Endothelial cell of umbilical vein (primary cell): Measurements from ENCODE around the gene OTUB1. TPM values are rescaled to one million over a fixed set of nuclear protein-coding genes. Genes with fewer than 3 reads are reported as not detected.

ENCODE experiments used
- BruUV-seq: library from RNA; stranded (reverse); fragments of 400-500 nt; replicated peaks from 2 replicates; lab custom pipeline; 2021; lab: Mats Ljungman, UMichigan
- CTCF ChIA-PET: fragments of 300-600, 350-600 bp; sonication (Branson Sonifier 250); formaldehyde crosslinking; loops from one replicate; lab custom pipeline; 2021; ENCODE audit warnings: antibody characterized with exemption, inconsistent platforms; lab: Charles Lee
- POLR2A ChIA-PET: fragments of 300-600, 350-600 bp; sonication (Branson Sonifier 250); formaldehyde crosslinking; loops from one replicate; lab custom pipeline; 2021; ENCODE audit warnings: antibody characterized with exemption, inconsistent platforms; lab: Charles Lee
- DNase-seq: peaks from one replicate; pipeline ENCODE4 v3.0.0-alpha.2; 2011; ENCODE audit warnings: low read depth, low spot score
- FAIRE-seq: peaks from 2 replicates; lab custom pipeline; 2011; peaks lifted over from hg19 to GRCh38; lab: Jason Lieb, UNC
- H2AFZ ChIP-seq: 2 replicates; pipeline ENCODE4 v1.6.0; 2012; ENCODE audit warnings: low read depth, low read length, control low read depth, inconsistent platforms
- H3K27ac ChIP-seq: 2 replicates; pipeline ENCODE4 v1.5.1; 2011; ENCODE audit warnings: low read depth, mild to moderate bottlenecking, control low read depth, low read length, moderate library complexity; ENCODE audit not compliant: insufficient read depth
- H3K27me3 ChIP-seq, 2 experiments: 2 replicates each; pipeline versions ENCODE4 v1.6.0 to v1.6.1; 2011; ENCODE audit warnings: low read length in 2 of 2, mixed read lengths in 1 of 2; ENCODE audit not compliant: control insufficient read depth in 2 of 2, insufficient read depth in 2 of 2
- H3K36me3 ChIP-seq, 2 experiments: 2 replicates in 1 of 2; 3 replicates in 1 of 2; pipeline ENCODE4 v1.5.1; 2011; ENCODE audit warnings: low read length in 2 of 2, mild to moderate bottlenecking in 1 of 2, moderate library complexity in 1 of 2; ENCODE audit not compliant: control insufficient read depth in 2 of 2, insufficient read depth in 2 of 2; ENCODE audit errors: extremely low read depth in 1 of 2
- H3K4me1 ChIP-seq: 3 replicates; pipeline ENCODE4 v1.5.1; 2011; ENCODE audit warnings: mild to moderate bottlenecking, low read length; ENCODE audit not compliant: control insufficient read depth, insufficient read depth; ENCODE audit errors: extremely low read depth
- H3K4me2 ChIP-seq: 2 replicates; pipeline ENCODE4 v1.6.1; 2011; ENCODE audit warnings: low read length, control low read depth, mixed read lengths; ENCODE audit not compliant: insufficient read depth
- H3K4me3 ChIP-seq, 3 experiments: fragments of 200-600 bp in 1 of 3; sonication (generic), shearing (Covaris generic) in 1 of 3; replicated peaks in 1 of 3; 2 replicates each; pipeline ENCODE4 v1.5.1; 2011 to 2016; ENCODE audit warnings: control low read depth in 3 of 3, low read length in 3 of 3, mild to moderate bottlenecking in 2 of 3, inconsistent platforms in 1 of 3, low read depth in 1 of 3, moderate library complexity in 1 of 3; ENCODE audit not compliant: insufficient read depth in 1 of 3
- H3K79me2 ChIP-seq: 2 replicates; pipeline ENCODE4 v1.6.0; 2012; ENCODE audit warnings: low read length, inconsistent platforms; ENCODE audit not compliant: control insufficient read depth, insufficient read depth
- H3K9ac ChIP-seq: replicated peaks from 2 replicates; pipeline ENCODE3; 2011; ENCODE audit warnings: low read length, control low read depth; ENCODE audit not compliant: insufficient read depth; ENCODE audit errors: extremely low read depth
- H3K9me1 ChIP-seq: replicated peaks from 3 replicates; pipeline ENCODE4 v1.6.0; 2011; ENCODE audit warnings: mild to moderate bottlenecking, low read length; ENCODE audit not compliant: control insufficient read depth, insufficient read depth; ENCODE audit errors: extremely low read depth
- H3K9me3 ChIP-seq: replicated peaks from 2 replicates; pipeline ENCODE4 v1.5.1; 2012; ENCODE audit warnings: low read length, inconsistent platforms; ENCODE audit not compliant: control insufficient read depth, insufficient read depth
- H4K20me1 ChIP-seq: replicated peaks from 2 replicates; pipeline ENCODE3; 2011; ENCODE audit warnings: mild to moderate bottlenecking, low read length; ENCODE audit not compliant: control insufficient read depth, insufficient read depth; ENCODE audit errors: extremely low read depth
- CTCF ChIP-seq, 2 donors: IDR thresholded peaks; 1 replicate in 1 of 2; 2 replicates in 1 of 2; pipeline ENCODE4 v1.5.1; 2011; ENCODE audit warnings: low read length in 2 of 2, mild to moderate bottlenecking in 2 of 2, moderate library complexity in 2 of 2, control low read depth in 1 of 2, inconsistent platforms in 1 of 2, low read depth in 1 of 2; ENCODE audit not compliant: insufficient read depth in 1 of 2; ENCODE audit errors: extremely low read depth in 1 of 2
- EZH2 ChIP-seq: IDR thresholded peaks from 2 replicates; pipeline ENCODE4 v1.6.1; 2012; ENCODE audit warnings: borderline replicate concordance, low read depth, mild to moderate bottlenecking, moderate library complexity, low read length, inconsistent platforms; ENCODE audit not compliant: severe bottlenecking
- FOS ChIP-seq: IDR thresholded peaks from 2 replicates; pipeline ENCODE4 v1.6.1; 2011; ENCODE audit warnings: mild to moderate bottlenecking, low read length, moderate library complexity, borderline replicate concordance; ENCODE audit not compliant: insufficient read depth
- GATA2 ChIP-seq: IDR thresholded peaks from 2 replicates; pipeline ENCODE4 v1.7.0; 2011; ENCODE audit warnings: low read depth, mild to moderate bottlenecking, moderate library complexity, mixed read lengths, low read length; ENCODE audit not compliant: insufficient read length, insufficient read depth
- JUN ChIP-seq: IDR thresholded peaks from 2 replicates; pipeline ENCODE4 v1.6.1; 2011; ENCODE audit warnings: borderline replicate concordance, low read depth; ENCODE audit not compliant: insufficient read length, insufficient read depth
- MAX ChIP-seq: IDR thresholded peaks from 2 replicates; pipeline ENCODE4 v1.6.1; 2011; ENCODE audit not compliant: insufficient read depth, insufficient read length
- MYC ChIP-seq: IDR thresholded peaks from one replicate; pipeline ENCODE4 v1.6.1; 2011; ENCODE audit warnings: mild to moderate bottlenecking, low read depth, low read length
- POLR2A ChIP-seq: IDR thresholded peaks from 2 replicates; pipeline ENCODE4 v1.6.1; 2012; ENCODE audit warnings: low read depth, mild to moderate bottlenecking, control low read depth, low read length
- POLR2AphosphoS5 ChIP-seq: IDR thresholded peaks from 2 replicates; pipeline ENCODE4 v1.6.1; 2012; ENCODE audit warnings: low read depth, mild to moderate bottlenecking, control low read depth, low read length, moderate library complexity; ENCODE audit not compliant: insufficient read depth
- dilution Hi-C: fragments of 300-500 bp; cut with MboI; formaldehyde crosslinking; loops from one replicate; pipeline ENCODE4 v1.15.0; 2019; ENCODE audit warnings: low sequenced_read_pairs; ENCODE audit not compliant: extremely low pct_ligation_motif_present
- intact Hi-C: fragments of 100-400 bp; cut with micrococcal nuclease; formaldehyde crosslinking; loops from one replicate; pipeline ENCODE4 v1.10.0; 2022
- polyA plus RNA-seq, 4 experiments: library from polyadenylated mRNA; depleted of rRNA in 3 of 4; stranded (reverse) in 3 of 4; unstranded in 1 of 4; fragments of >200 nt; gene quantifications; 2 replicates each; pipeline versions ENCODE4 v1.2.1 to v1.2.3, GENCODE V29; 2011 to 2012; ENCODE audit warnings: missing spikeins in 1 of 4
- total RNA-seq: library from RNA; stranded (reverse); gene quantifications from 2 replicates; pipeline ENCODE4 v1.2.3, GENCODE V29; 2021

OTUB1 gene
- total and polyA plus RNA-seq, 2 donors (not counting 3 experiments of a cell fraction or from before 2014, with no cell fraction given) = 81.9 to 256 TPM

GRCh38 chr11:63942803-63943202 is 43.4 kb upstream of the OTUB1 start:
- Histone ChIP-seq H4K20me1 (no peaks in the 10 kb centered on the region), H3K27me3 (no peaks in the 10 kb centered on the region), H3K9me3 (no peaks in the 10 kb centered on the region), H3K79me2 (peaks cover 26% of the 10 kb centered on the region), H3K4me3 (no peak overlapping the region), H3K27ac (no peak overlapping the region), H3K9me1 (no peaks in the 10 kb centered on the region), H3K4me1 (peaks cover 11% of the 10 kb centered on the region), H3K9ac (no peak overlapping the region), H3K4me2 (no peak overlapping the region), H3K36me3 (peaks cover 0 to 11% of the 10 kb centered on the region in 2 experiments), H2AFZ (no peak overlapping the region)
- ChIA-PET POLR2A (no interaction called here), CTCF (interaction anchor here (6.9 kb wide), 1 partner anchor 105 kb away, joined by 264 read pairs; the partner anchor contains the start of gene MARK2)
- dilution Hi-C loops (no loop called here), intact Hi-C loops (no loop called here)
- BruUV-seq = no TSS peak
- TF ChIP-seq POLR2A = no peak
- TF ChIP-seq MAX = no peak
- no peak for TF ChIP-seq FOS
- TF ChIP-seq GATA2 = no peak
- no peak for TF ChIP-seq CTCF (IDR thresholded peaks at IDR 0.05; ENCODE audit: extremely low read depth in 1 of 2, insufficient read depth in 1 of 2, low read depth in 1 of 2, low read length in 2 of 2)
- no peak for TF ChIP-seq MYC
- no peak for TF ChIP-seq POLR2AphosphoS5
- no peak for TF ChIP-seq EZH2
- no peak for TF ChIP-seq JUN
- no peak for FAIRE-seq
- DNase-seq = no peak
